T-helper 22 cell (primary cell): ENCODE results near the gene CCDC177.
"Not testable (repeated sequence)": the region's sequence is repeated elsewhere in the genome, so short reads cannot be mapped to it uniquely, and the experiment has no call there.

Experiments used
- DNase-seq: peaks from one replicate; pipeline ENCODE4 v3.0.0-alpha.2; 2020; ENCODE audit warnings: low read depth

Gene CCDC177

GRCh38 chr14:69599431-69599830, 24.8 kb upstream of the CCDC177 start:
- not testable (repeated sequence) for DNase-seq

- no peak for DNase-seq
These were observed 20.7 kb upstream of the CCDC177 start for GRCh38 chr14:69595336-69595735.

- DNase-seq: no peak
These were observed 20.2 kb upstream of the CCDC177 start for GRCh38 chr14:69594846-69595245.

GRCh38 chr14:69593018-69593677, 18.5 kb upstream of the CCDC177 start:
- no peak for DNase-seq

- DNase-seq: no peak
These were observed 16.6 kb upstream of the CCDC177 start for GRCh38 chr14:69591317-69591716.

GRCh38 chr14:69587389-69587788, 12.7 kb upstream of the CCDC177 start:
- no peak for DNase-seq

GRCh38 chr14:69586404-69586803, 11.7 kb upstream of the CCDC177 start:
- DNase-seq: no peak

GRCh38 chr14:69584389-69584788, 9.7 kb upstream of the CCDC177 start:
- no peak for DNase-seq

- DNase-seq: no peak
These were observed 8.2 kb upstream of the CCDC177 start for GRCh38 chr14:69582829-69583228.

- no peak for DNase-seq
These were observed 7.5 kb upstream of the CCDC177 start for GRCh38 chr14:69582212-69582611.

GRCh38 chr14:69581316-69581935, 6.8 kb upstream of the CCDC177 start:
- DNase-seq: no peak

- DNase-seq: no peak
These were observed 5.4 kb upstream of the CCDC177 start for GRCh38 chr14:69580009-69580577.

- DNase-seq: no peak
These were observed 4.8 kb upstream of the CCDC177 start for GRCh38 chr14:69579476-69579875.

- no peak for DNase-seq
These were observed 254 bp upstream of the CCDC177 start for GRCh38 chr14:69574954-69575295.

GRCh38 chr14:69573831-69574262, 824 bp downstream of the CCDC177 start:
- DNase-seq: no peak

GRCh38 chr14:69573205-69573830, 1.4 kb downstream of the CCDC177 start:
- no peak for DNase-seq

- no peak for DNase-seq
These were observed 1.9 kb downstream of the CCDC177 start for GRCh38 chr14:69572841-69573135.

GRCh38 chr14:69572030-69572840, 2.4 kb downstream of the CCDC177 start:
- DNase-seq: no peak

- no peak for DNase-seq
These were observed 3.1 kb downstream of the CCDC177 start for GRCh38 chr14:69571449-69572029.

GRCh38 chr14:69570836-69571330, 3.8 kb downstream of the CCDC177 start:
- DNase-seq: no peak

- no peak for DNase-seq
These were observed 4.8 kb downstream of the CCDC177 start for GRCh38 chr14:69569859-69570258.

- no peak for DNase-seq
These were observed 7.1 kb downstream of the CCDC177 start for GRCh38 chr14:69567563-69567962.
